NCI-H748 treated with DMSO at 0.1 percent for 48 hours (cell line): ENCODE results near the gene ABCF2.

Source experiments
- DNase-seq: peaks from one replicate; lab custom pipeline; 2025; lab: John Stamatoyannopoulos, UW

ABCF2 gene

GRCh38 chr7:151242159-151243044 lies 15.4 kb upstream of the ABCF2 start:
- DNase-seq = no peak

- no peak for DNase-seq
Observed at GRCh38 chr7:151241755-151242096, 14.7 kb upstream of the ABCF2 start.

- DNase-seq = no peak
Observed at GRCh38 chr7:151240942-151241754, 14.1 kb upstream of the ABCF2 start.

- no peak for DNase-seq
Observed at GRCh38 chr7:151240536-151240935, 13.5 kb upstream of the ABCF2 start.

- DNase-seq = no peak
Observed at GRCh38 chr7:151239837-151240459, 12.9 kb upstream of the ABCF2 start.

- DNase-seq = no peak
Observed at GRCh38 chr7:151238924-151239836, 12.2 kb upstream of the ABCF2 start.

- DNase-seq = no peak
Observed at GRCh38 chr7:151238190-151238810, 11.3 kb upstream of the ABCF2 start.

- DNase-seq = no peak
Observed at GRCh38 chr7:151237244-151238189, 10.5 kb upstream of the ABCF2 start.

GRCh38 chr7:151236406-151236805 lies 9.4 kb upstream of the ABCF2 start:
- no peak for DNase-seq

- DNase-seq = no peak
Observed at GRCh38 chr7:151235091-151235787, 8.2 kb upstream of the ABCF2 start.

- DNase-seq = no peak
Observed at GRCh38 chr7:151233804-151234203, 6.8 kb upstream of the ABCF2 start.

- no peak for DNase-seq
Observed at GRCh38 chr7:151232917-151233701, 6.1 kb upstream of the ABCF2 start.

GRCh38 chr7:151232091-151232916 lies 5.3 kb upstream of the ABCF2 start, which contains the start of gene CHPF2:
Gene CHPF2 (plus strand): TSS chr7:151232483. CDS start chr7:151234012, 1,529 bp downstream.
- peak; percentile 62 for DNase-seq

GRCh38 chr7:151231080-151231479 lies 4.1 kb upstream of the ABCF2 start:
- DNase-seq = no peak

GRCh38 chr7:151229249-151229648 lies 2.2 kb upstream of the ABCF2 start:
- no peak for DNase-seq

- no peak for DNase-seq
Observed at GRCh38 chr7:151228024-151228866, 1.2 kb upstream of the ABCF2 start.

GRCh38 chr7:151226560-151226874 lies 488 bp downstream of the ABCF2 start:
- no peak for DNase-seq
